Measurements from ENCODE around the gene GPR68. TPM values are rescaled to one million over a fixed set of nuclear protein-coding genes. Genes with fewer than 3 reads are reported as not detected.

The GPR68 gene
- polyA plus RNA-seq, 1 donor (not counting 4 experiments of a cell fraction or from before 2014, with no cell fraction given) = 1.2 TPM

GRCh38 chr14:91242635-91243034, 1.9 kb downstream of the GPR68 start:
- dilution Hi-C loops (cut with MboI; ENCODE audit: extremely low pct_ligation_motif_present, low sequenced_read_pairs) = no loop called here
- H4K20me1 ChIP-seq (ENCODE audit: control insufficient read depth, extremely low read depth, insufficient read depth, low read length) = no peaks in the 10 kb centered on the region
- peak overlapping the region; percentile 87 for H3K27ac ChIP-seq (ENCODE audit: control insufficient read depth, insufficient read depth, low read length)
- H3K9me1 ChIP-seq (ENCODE audit: control insufficient read depth, extremely low read depth, insufficient read depth, low read length) = peaks cover 3% of the 10 kb centered on the region
- no peak for FAIRE-seq
- no peak overlapping the region for H3K9ac ChIP-seq (ENCODE audit: control insufficient read depth, extremely low read depth, insufficient read depth, low read length)
- no peak overlapping the region for H2AFZ ChIP-seq (ENCODE audit: control insufficient read depth, low read length)
- DNase-seq (ENCODE audit: low read depth, low spot score) = no peak
- peaks cover 27% of the 10 kb centered on the region for H3K4me1 ChIP-seq (ENCODE audit: control insufficient read depth, extremely low read depth, insufficient read depth, low read length)
- no peaks in the 10 kb centered on the region for H3K9me3 ChIP-seq (ENCODE audit: control insufficient read depth, low read depth, low read length)
- no peaks in the 10 kb centered on the region for H3K36me3 ChIP-seq (ENCODE audit: control insufficient read depth in 2 of 2, extremely low read depth in 1 of 2, insufficient read depth in 2 of 2, low read length in 2 of 2)
- no peaks in the 10 kb centered on the region for H3K27me3 ChIP-seq (ENCODE audit: control insufficient read depth, extremely low read depth, insufficient read depth, low read length)
- H3K4me2 ChIP-seq (ENCODE audit: control insufficient read depth, extremely low read depth, insufficient read depth, low read depth, low read length) = no peak overlapping the region
- H3K4me3 ChIP-seq (ENCODE audit: control insufficient read depth in 2 of 3, extremely low read depth in 1 of 3, insufficient read depth in 2 of 3, low read depth in 1 of 3, low read length in 3 of 3) = no peak overlapping the region
- TF ChIP-seq CTCF (optimal IDR thresholded peaks at IDR 0.05 in 1 of 3, IDR thresholded peaks at IDR 0.05 in 1 of 3, conservative IDR thresholded peaks at IDR 0.05 in 1 of 3; ENCODE audit: extremely low read depth in 1 of 3, insufficient read depth in 2 of 3, low read length in 3 of 3) = no peak
- no peak for TF ChIP-seq EZH2 (IDR thresholded peaks at IDR 0.05; ENCODE audit: low read length)
- no peaks in the 10 kb centered on the region for H3K79me2 ChIP-seq (ENCODE audit: control insufficient read depth, insufficient read depth, low read length)

GRCh38 chr14:91241863-91242262, 2.6 kb downstream of the GPR68 start:
- Histone ChIP-seq H3K4me1 (ENCODE audit: control insufficient read depth, extremely low read depth, insufficient read depth, low read length) (peaks cover 27% of the 10 kb centered on the region), H3K4me3 (ENCODE audit: control insufficient read depth in 2 of 3, extremely low read depth in 1 of 3, insufficient read depth in 2 of 3, low read depth in 1 of 3, low read length in 3 of 3) (no peak overlapping the region), H3K36me3 (ENCODE audit: control insufficient read depth in 2 of 2, extremely low read depth in 1 of 2, insufficient read depth in 2 of 2, low read length in 2 of 2) (no peaks in the 10 kb centered on the region), H4K20me1 (ENCODE audit: control insufficient read depth, extremely low read depth, insufficient read depth, low read length) (no peaks in the 10 kb centered on the region), H2AFZ (ENCODE audit: control insufficient read depth, low read length) (no peak overlapping the region), H3K4me2 (ENCODE audit: control insufficient read depth, extremely low read depth, insufficient read depth, low read depth, low read length) (no peak overlapping the region), H3K27me3 (ENCODE audit: control insufficient read depth, extremely low read depth, insufficient read depth, low read length) (no peaks in the 10 kb centered on the region), H3K9ac (ENCODE audit: control insufficient read depth, extremely low read depth, insufficient read depth, low read length) (no peak overlapping the region), H3K79me2 (ENCODE audit: control insufficient read depth, insufficient read depth, low read length) (no peaks in the 10 kb centered on the region), H3K9me3 (ENCODE audit: control insufficient read depth, low read depth, low read length) (no peaks in the 10 kb centered on the region), H3K27ac (ENCODE audit: control insufficient read depth, insufficient read depth, low read length) (no peak overlapping the region), H3K9me1 (ENCODE audit: control insufficient read depth, extremely low read depth, insufficient read depth, low read length) (peaks cover 3% of the 10 kb centered on the region)
- DNase-seq (ENCODE audit: low read depth, low spot score) (no peak), FAIRE-seq (no peak)
- dilution Hi-C loops (cut with MboI; ENCODE audit: extremely low pct_ligation_motif_present, low sequenced_read_pairs) = no loop called here
- TF ChIP-seq EZH2 (IDR thresholded peaks at IDR 0.05; ENCODE audit: low read length) = no peak
- TF ChIP-seq CTCF (optimal IDR thresholded peaks at IDR 0.05 in 1 of 3, IDR thresholded peaks at IDR 0.05 in 1 of 3, conservative IDR thresholded peaks at IDR 0.05 in 1 of 3; ENCODE audit: extremely low read depth in 1 of 3, insufficient read depth in 2 of 3, low read length in 3 of 3) = no peak

Data from keratinocyte (primary cell).